GM12878 (cell line): ENCODE measurements around the gene DNMT3A. TPM values are rescaled to one million over a fixed set of nuclear protein-coding genes. Genes with fewer than 3 reads are reported as not detected.

Source experiments
- ASH2L ChIP-seq: fragments of 300-600, 200-600 bp; sonication (generic); IDR thresholded peaks from 2 replicates; pipeline ENCODE4 v1.6.1; 2017; ENCODE audit warnings: low read depth, mild to moderate bottlenecking, borderline replicate concordance
- ATF3 ChIP-seq: IDR thresholded peaks from 2 replicates; pipeline ENCODE4 v1.6.1; 2011; ENCODE audit warnings: low read depth, mild to moderate bottlenecking, low read length, moderate library complexity, borderline replicate concordance; ENCODE audit errors: extremely low read depth
- BCL3 ChIP-seq: IDR thresholded peaks from 2 replicates; pipeline ENCODE4 v1.6.1; 2011; ENCODE audit warnings: borderline replicate concordance, low read depth, mild to moderate bottlenecking, moderate library complexity, low read length; ENCODE audit not compliant: insufficient read depth, poor library complexity, severe bottlenecking
- CBFB ChIP-seq: IDR thresholded peaks from 2 replicates; pipeline ENCODE4 v1.6.1; 2016; ENCODE audit warnings: antibody characterized with exemption, low read depth
- CEBPB ChIP-seq, 2 experiments: fragments of 150-350 bp in 1 of 2; IDR thresholded peaks; 2 replicates each; pipeline ENCODE4 v1.6.1; 2012 to 2014; ENCODE audit warnings: low read depth in 2 of 2, low read length in 2 of 2, borderline replicate concordance in 1 of 2, inconsistent platforms in 1 of 2
- E2F8 ChIP-seq: fragments of 450-650 bp; IDR thresholded peaks from 2 replicates; pipeline ENCODE4 v1.6.1; 2018; ENCODE audit warnings: mild to moderate bottlenecking, low read depth, moderate library complexity; ENCODE audit not compliant: partially characterized antibody
- FOS ChIP-seq: IDR thresholded peaks from 3 replicates; pipeline ENCODE4 v1.6.1; 2011; ENCODE audit warnings: borderline replicate concordance; ENCODE audit not compliant: insufficient read length; ENCODE audit errors: extremely low read depth
- FOXK2 ChIP-seq: fragments of 450-650 bp; IDR thresholded peaks from 2 replicates; pipeline ENCODE4 v1.6.1; 2017; ENCODE audit warnings: mild to moderate bottlenecking, moderate library complexity
- JUNB ChIP-seq: IDR thresholded peaks from 2 replicates; pipeline ENCODE4 v1.6.1; 2016; ENCODE audit warnings: antibody characterized with exemption, mild to moderate bottlenecking
- KLF5 ChIP-seq: fragments of 450-650 bp; IDR thresholded peaks from 2 replicates; pipeline ENCODE4 v1.6.1; 2014; ENCODE audit warnings: mild to moderate bottlenecking; ENCODE audit not compliant: partially characterized antibody
- SIN3A ChIP-seq: IDR thresholded peaks from 2 replicates; pipeline ENCODE4 v1.6.1; 2012; ENCODE audit warnings: low read depth, low read length, improper control_type of control experiment
- SMAD1 ChIP-seq: fragments of 450-650 bp; IDR thresholded peaks from 2 replicates; pipeline ENCODE4 v1.6.1; 2018; ENCODE audit warnings: mild to moderate bottlenecking, low read depth; ENCODE audit not compliant: partially characterized antibody
- STAT3 ChIP-seq: IDR thresholded peaks from 2 replicates; pipeline ENCODE4 v1.6.1; 2011; ENCODE audit warnings: low read depth, low read length, improper control_type of control experiment
- TAF1 ChIP-seq: IDR thresholded peaks from 2 replicates; pipeline ENCODE4 v1.6.1; 2011; ENCODE audit warnings: mild to moderate bottlenecking, low read depth, low read length, borderline replicate concordance
- USF1 ChIP-seq: IDR thresholded peaks from 2 replicates; pipeline ENCODE4 v1.6.1; 2011; ENCODE audit warnings: borderline replicate concordance, low read depth, mild to moderate bottlenecking, moderate library complexity, mixed read lengths, low read length; ENCODE audit not compliant: insufficient read depth; ENCODE audit errors: extremely low read length
- USF2 ChIP-seq: IDR thresholded peaks from 2 replicates; pipeline ENCODE4 v1.6.1; 2011; ENCODE audit warnings: low read depth, low read length, improper control_type of control experiment, borderline replicate concordance
- ZBTB40 ChIP-seq: fragments of 450-650 bp; IDR thresholded peaks from 2 replicates; pipeline ENCODE4 v1.6.1; 2016; ENCODE audit warnings: mild to moderate bottlenecking, moderate library complexity, borderline replicate concordance
- polyA plus RNA-seq, 11 experiments: library from polyadenylated mRNA; depleted of rRNA in 4 of 11; unstranded in 6 of 11; stranded (reverse) in 5 of 11; fragments of >200 nt; fragmentation: Nextera tagmentation in 4 of 11; fragmentation: Illumina TruSeq in 1 of 11; extraction: Ambion mirVana in 4 of 11; extraction: Trizol in 1 of 11; gene quantifications; 1 replicate in 1 of 11; 2 replicates in 10 of 11; pipeline versions ENCODE4 v1.2.1 to v1.2.3, GENCODE V29; 2011 to 2016; ENCODE audit warnings: inconsistent platforms in 2 of 11, missing spikeins in 2 of 11, low read depth in 1 of 11
- total RNA-seq, 4 experiments: library from RNA; depleted of rRNA in 3 of 4; stranded (reverse); fragments of >200 nt in 3 of 4; fragmentation: Illumina TruSeq in 1 of 4; extraction: Trizol in 1 of 4; gene quantifications; 2 replicates each; pipeline versions ENCODE4 v1.2.1 to v1.2.3, GENCODE V29; 2013 to 2021

The DNMT3A gene
- total and polyA plus RNA-seq, 10 of the 15 experiments (the other 5 are each of a cell fraction or from before 2014, with no cell fraction given), result 7.4 to 51.6 (median 17.4) TPM

GRCh38 chr2:25294573-25295462 is 46.9 kb downstream of the DNMT3A start (continued):
- TF ChIP-seq ZBTB40 (peak; percentile 81), E2F8 (no peak), STAT3 (no peak), FOXK2 (no peak), CBFB (no peak; the same call in 1 of the 2 replicates), KLF5 (peak; percentile 12), SMAD1 (no peak), CEBPB (IDR thresholded peaks at IDR 0.05; ENCODE audit: borderline replicate concordance in 1 of 2, low read depth in 2 of 2, low read length in 2 of 2) (no peak), SIN3A (no peak), USF2 (no peak), TAF1 (peak; percentile 51; the same call in 1 of the 2 replicates), ATF3 (no peak), USF1 (peak; percentile 23), BCL3 (peak; percentile 14), JUNB (peak; percentile 13; the same call in 1 of the 2 replicates), FOS (no peak), ASH2L (no peak)
